ENCODE measurements around the gene L3MBTL3. TPM values are rescaled to one million over a fixed set of nuclear protein-coding genes. Genes with fewer than 3 reads are reported as not detected.
"Not testable (repeated sequence)": the region's sequence is repeated elsewhere in the genome, so short reads cannot be mapped to it uniquely, and the experiment has no call there.

The L3MBTL3 gene
- total and polyA plus RNA-seq, 2 donors, result 5.9 to 15.1 TPM

- peaks cover 1% of the 10 kb centered on the region for H3K36me3 ChIP-seq (ENCODE audit: insufficient read depth)
- 94% methylated on average over 3 of the region's 3 CpGs for WGBS
Measured at GRCh38 chr6:130143709-130144108, 125.3 kb downstream of the L3MBTL3 start.

GRCh38 chr6:130147111-130147510 lies 128.7 kb downstream of the L3MBTL3 start:
- H3K4me1 ChIP-seq (ENCODE audit: insufficient read depth), result no peaks in the 10 kb centered on the region
- DNase-seq (ENCODE audit: extremely low spot score), result no peak
- 53% methylated on average over 3 of the region's 3 CpGs for WGBS
- H3K4me3 ChIP-seq (ENCODE audit: low read depth, low read length), result no peak overlapping the region
- no peak overlapping the region for H3K27ac ChIP-seq (ENCODE audit: low read depth)
- H3K36me3 ChIP-seq (ENCODE audit: insufficient read depth), result peaks cover 1% of the 10 kb centered on the region

More at GRCh38 chr6:130143709-130144108, 125.3 kb downstream of the L3MBTL3 start:
- Histone ChIP-seq H3K4me1 (ENCODE audit: insufficient read depth) (no peaks in the 10 kb centered on the region), H3K4me3 (ENCODE audit: low read depth, low read length) (no peak overlapping the region), H3K27ac (ENCODE audit: low read depth) (no peak overlapping the region)
- DNase-seq (ENCODE audit: extremely low spot score), result no peak

GRCh38 chr6:130148181-130148580 lies 129.8 kb downstream of the L3MBTL3 start:
- H3K4me3 ChIP-seq (ENCODE audit: low read depth, low read length), result no peak overlapping the region
- no peaks in the 10 kb centered on the region for H3K36me3 ChIP-seq (ENCODE audit: insufficient read depth)
- H3K4me1 ChIP-seq (ENCODE audit: insufficient read depth), result no peaks in the 10 kb centered on the region
- H3K27ac ChIP-seq (ENCODE audit: low read depth), result no peak overlapping the region
- 89% methylated on average over 7 of the region's 7 CpGs for WGBS
- DNase-seq (ENCODE audit: extremely low spot score), result no peak

GRCh38 chr6:130149016-130149415 lies 130.6 kb downstream of the L3MBTL3 start:
- DNase-seq (ENCODE audit: extremely low spot score); H3K36me3 ChIP-seq (ENCODE audit: insufficient read depth); H3K4me1 ChIP-seq (ENCODE audit: insufficient read depth); H3K4me3 ChIP-seq (ENCODE audit: low read depth, low read length); H3K27ac ChIP-seq (ENCODE audit: low read depth): not testable (repeated sequence)
- 64% methylated on average over 2 of the region's 2 CpGs for WGBS

GRCh38 chr6:130150906-130151305 lies 132.5 kb downstream of the L3MBTL3 start:
- H3K36me3 ChIP-seq (ENCODE audit: insufficient read depth), result no peaks in the 10 kb centered on the region
- no peaks in the 10 kb centered on the region for H3K4me1 ChIP-seq (ENCODE audit: insufficient read depth)
- 83% methylated on average over 8 of the region's 8 CpGs for WGBS
- DNase-seq (ENCODE audit: extremely low spot score), result no peak
- H3K4me3 ChIP-seq (ENCODE audit: low read depth, low read length), result no peak overlapping the region
- no peak overlapping the region for H3K27ac ChIP-seq (ENCODE audit: low read depth)

GRCh38 chr6:130152908-130153510 lies 134.6 kb downstream of the L3MBTL3 start:
- DNase-seq (ENCODE audit: extremely low spot score), result no peak
- Histone ChIP-seq H3K27ac (ENCODE audit: low read depth) (no peak overlapping the region), H3K36me3 (ENCODE audit: insufficient read depth) (peaks cover 2% of the 10 kb centered on the region), H3K4me3 (ENCODE audit: low read depth, low read length) (no peak overlapping the region), H3K4me1 (ENCODE audit: insufficient read depth) (no peaks in the 10 kb centered on the region)
- 93% methylated on average over 6 of the region's 6 CpGs for WGBS

- DNase-seq (ENCODE audit: extremely low spot score), result no peak
- Histone ChIP-seq H3K36me3 (ENCODE audit: insufficient read depth) (peaks cover 2% of the 10 kb centered on the region), H3K27ac (ENCODE audit: low read depth) (no peak overlapping the region), H3K4me3 (ENCODE audit: low read depth, low read length) (no peak overlapping the region), H3K4me1 (ENCODE audit: insufficient read depth) (no peaks in the 10 kb centered on the region)
- 96% methylated on average over 5 of the region's 5 CpGs for WGBS
Measured at GRCh38 chr6:130156908-130157307, 138.5 kb downstream of the L3MBTL3 start.

- WGBS, result 96% methylated on average over 2 of the region's 2 CpGs
Measured at GRCh38 chr6:130158056-130158455, 139.7 kb downstream of the L3MBTL3 start.

GRCh38 chr6:130158548-130158947 lies 140.2 kb downstream of the L3MBTL3 start:
- no peaks in the 10 kb centered on the region for H3K4me1 ChIP-seq (ENCODE audit: insufficient read depth)
- no peak overlapping the region for H3K4me3 ChIP-seq (ENCODE audit: low read depth, low read length)
- peaks cover 2% of the 10 kb centered on the region for H3K36me3 ChIP-seq (ENCODE audit: insufficient read depth)
- H3K27ac ChIP-seq (ENCODE audit: low read depth), result no peak overlapping the region
- WGBS, result 96% methylated on average over 4 of the region's 4 CpGs
- DNase-seq (ENCODE audit: extremely low spot score), result no peak

More at GRCh38 chr6:130158056-130158455, 139.7 kb downstream of the L3MBTL3 start:
- DNase-seq (ENCODE audit: extremely low spot score), result no peak
- no peak overlapping the region for H3K4me3 ChIP-seq (ENCODE audit: low read depth, low read length)
- peaks cover 2% of the 10 kb centered on the region for H3K36me3 ChIP-seq (ENCODE audit: insufficient read depth)
- no peak overlapping the region for H3K27ac ChIP-seq (ENCODE audit: low read depth)
- no peaks in the 10 kb centered on the region for H3K4me1 ChIP-seq (ENCODE audit: insufficient read depth)

GRCh38 chr6:130159956-130160355 lies 141.6 kb downstream of the L3MBTL3 start:
- no peak for DNase-seq (ENCODE audit: extremely low spot score)
- Histone ChIP-seq H3K4me1 (ENCODE audit: insufficient read depth) (no peaks in the 10 kb centered on the region), H3K4me3 (ENCODE audit: low read depth, low read length) (no peak overlapping the region), H3K27ac (ENCODE audit: low read depth) (no peak overlapping the region), H3K36me3 (ENCODE audit: insufficient read depth) (peaks cover 2% of the 10 kb centered on the region)
- 36% methylated on average over 3 of the region's 3 CpGs for WGBS

- WGBS, result 38% methylated on average over 6 of the region's 6 CpGs
- Histone ChIP-seq H3K36me3 (ENCODE audit: insufficient read depth) (peaks cover 2% of the 10 kb centered on the region), H3K27ac (ENCODE audit: low read depth) (peak overlapping the region; percentile 23), H3K4me3 (ENCODE audit: low read depth, low read length) (no peak overlapping the region), H3K4me1 (ENCODE audit: insufficient read depth) (no peaks in the 10 kb centered on the region)
- no peak for DNase-seq (ENCODE audit: extremely low spot score)
Measured at GRCh38 chr6:130161683-130162404, 143.5 kb downstream of the L3MBTL3 start.

- 62% methylated on average over 2 of the region's 2 CpGs for WGBS
- no peaks in the 10 kb centered on the region for H3K4me1 ChIP-seq (ENCODE audit: insufficient read depth)
Measured at GRCh38 chr6:130162421-130162820, 144.0 kb downstream of the L3MBTL3 start.

GRCh38 chr6:130163266-130163665 lies 144.9 kb downstream of the L3MBTL3 start:
- WGBS, result 91% methylated on average over 2 of the region's 2 CpGs
- H3K4me1 ChIP-seq (ENCODE audit: insufficient read depth), result no peaks in the 10 kb centered on the region
- H3K27ac ChIP-seq (ENCODE audit: low read depth), result no peak overlapping the region
- H3K4me3 ChIP-seq (ENCODE audit: low read depth, low read length), result no peak overlapping the region
- no peak for DNase-seq (ENCODE audit: extremely low spot score)
- no peaks in the 10 kb centered on the region for H3K36me3 ChIP-seq (ENCODE audit: insufficient read depth)

More at GRCh38 chr6:130162421-130162820, 144.0 kb downstream of the L3MBTL3 start:
- H3K4me3 ChIP-seq (ENCODE audit: low read depth, low read length), result no peak overlapping the region
- no peaks in the 10 kb centered on the region for H3K36me3 ChIP-seq (ENCODE audit: insufficient read depth)
- no peak overlapping the region for H3K27ac ChIP-seq (ENCODE audit: low read depth)
- DNase-seq (ENCODE audit: extremely low spot score), result no peak

GRCh38 chr6:130164251-130164650 lies 145.9 kb downstream of the L3MBTL3 start:
- H3K4me1 ChIP-seq (ENCODE audit: insufficient read depth), result no peaks in the 10 kb centered on the region
- no peak for DNase-seq (ENCODE audit: extremely low spot score)
- WGBS, result 73% methylated on average over 4 of the region's 4 CpGs
- H3K4me3 ChIP-seq (ENCODE audit: low read depth, low read length), result no peak overlapping the region
- no peaks in the 10 kb centered on the region for H3K36me3 ChIP-seq (ENCODE audit: insufficient read depth)
- no peak overlapping the region for H3K27ac ChIP-seq (ENCODE audit: low read depth)

All from urinary bladder (tissue), 4 donors.